Sigmoid colon (tissue), 4 donors: Measurements from ENCODE around the gene PDE4DIP.
"Not testable (repeated sequence)": the region's sequence is repeated elsewhere in the genome, so short reads cannot be mapped to it uniquely, and the experiment has no call there.

Source experiments
- EP300 ChIP-seq, 4 donors: sonication (generic); formaldehyde crosslinking; IDR thresholded peaks; one replicate each; pipeline ENCODE4 v1.6.1; 2017; ENCODE audit warnings: antibody characterized with exemption in 4 of 4
- POLR2AphosphoS5 ChIP-seq, 4 donors: sonication (generic); formaldehyde crosslinking; IDR thresholded peaks; one replicate each; pipeline ENCODE4 v1.6.1; 2017; ENCODE audit warnings: antibody characterized with exemption in 4 of 4
- TF ChIP-seq, protein P1 (sequence below), 4 experiments: fragments of 450-650 bp in 3 of 4; fragments of 200-600 bp in 1 of 4; IDR thresholded peaks; one replicate each; pipeline ENCODE4 v1.5.1; 2016 to 2019; ENCODE audit warnings: antibody characterized with exemption in 4 of 4, mild to moderate bottlenecking in 3 of 4, moderate library complexity in 2 of 4

DNA sequence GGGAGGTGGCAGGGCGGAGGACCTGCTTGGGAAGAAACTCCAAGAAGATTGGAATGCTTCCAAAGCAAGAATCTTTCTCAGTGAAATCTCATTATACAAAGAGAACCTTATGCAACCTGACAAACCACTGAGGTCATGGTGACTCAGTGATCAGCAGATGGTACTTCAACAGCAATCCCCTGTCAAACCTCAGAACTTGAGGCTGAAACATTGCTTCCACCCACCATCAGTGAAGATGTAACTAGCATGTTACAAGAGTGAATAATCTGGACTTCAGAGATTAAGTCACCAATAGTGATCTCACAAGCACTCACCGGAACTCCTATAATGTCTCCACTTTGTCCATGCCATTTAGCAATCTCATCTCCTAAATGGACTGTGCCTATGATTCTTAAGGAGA is 148.1 kb downstream of the PDE4DIP start:
- TF ChIP-seq, protein P1, sequence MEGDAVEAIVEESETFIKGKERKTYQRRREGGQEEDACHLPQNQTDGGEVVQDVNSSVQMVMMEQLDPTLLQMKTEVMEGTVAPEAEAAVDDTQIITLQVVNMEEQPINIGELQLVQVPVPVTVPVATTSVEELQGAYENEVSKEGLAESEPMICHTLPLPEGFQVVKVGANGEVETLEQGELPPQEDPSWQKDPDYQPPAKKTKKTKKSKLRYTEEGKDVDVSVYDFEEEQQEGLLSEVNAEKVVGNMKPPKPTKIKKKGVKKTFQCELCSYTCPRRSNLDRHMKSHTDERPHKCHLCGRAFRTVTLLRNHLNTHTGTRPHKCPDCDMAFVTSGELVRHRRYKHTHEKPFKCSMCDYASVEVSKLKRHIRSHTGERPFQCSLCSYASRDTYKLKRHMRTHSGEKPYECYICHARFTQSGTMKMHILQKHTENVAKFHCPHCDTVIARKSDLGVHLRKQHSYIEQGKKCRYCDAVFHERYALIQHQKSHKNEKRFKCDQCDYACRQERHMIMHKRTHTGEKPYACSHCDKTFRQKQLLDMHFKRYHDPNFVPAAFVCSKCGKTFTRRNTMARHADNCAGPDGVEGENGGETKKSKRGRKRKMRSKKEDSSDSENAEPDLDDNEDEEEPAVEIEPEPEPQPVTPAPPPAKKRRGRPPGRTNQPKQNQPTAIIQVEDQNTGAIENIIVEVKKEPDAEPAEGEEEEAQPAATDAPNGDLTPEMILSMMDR (IDR thresholded peaks at IDR 0.05) = not testable (repeated sequence)
- not testable (repeated sequence) for TF ChIP-seq EP300, POLR2AphosphoS5 (IDR thresholded peaks at IDR 0.05)
